H4 (cell line): ENCODE measurements around the gene DDX53. TPM values are rescaled to one million over a fixed set of nuclear protein-coding genes. Genes with fewer than 3 reads are reported as not detected.
A peak's percentile ranks its signal among the peaks of the same experiment; 100 is the strongest.

Source experiments
- DNase-seq: peaks from one replicate; pipeline ENCODE4 v3.0.0-alpha.2; 2015; ENCODE audit warnings: low spot score
- total RNA-seq: library from RNA; depleted of rRNA; stranded (reverse); fragments of >200 nt; shearing (Covaris generic); gene quantifications from 2 replicates; pipeline ENCODE4 v1.2.3, GENCODE V29; 2014; rRNA removed

Gene DDX53
- not detected in 2 replicates for total RNA-seq

- no peak for DNase-seq
These were observed at the start of gene DDX53 for GRCh38 chrX:22999696-23000223. DDX53 (plus strand) TSS chrX:22999960; CDS start chrX:23000058, 98 bp downstream.

GRCh38 chrX:22950269-22951266 lies 49.2 kb upstream of the DDX53 start:
- peak; percentile 93 for DNase-seq

- DNase-seq: peak; percentile 54
These were observed 47.8 kb upstream of the DDX53 start for GRCh38 chrX:22952010-22952409.

- DNase-seq: no peak
These were observed 41.5 kb upstream of the DDX53 start for GRCh38 chrX:22958250-22958649.

- DNase-seq: no peak
These were observed 40.4 kb upstream of the DDX53 start for GRCh38 chrX:22959204-22959920.

- DNase-seq: no peak
These were observed 36.6 kb upstream of the DDX53 start for GRCh38 chrX:22963196-22963595.

- DNase-seq: no peak
These were observed 31.3 kb upstream of the DDX53 start for GRCh38 chrX:22968494-22968893.

- DNase-seq: no peak
These were observed 30.3 kb upstream of the DDX53 start for GRCh38 chrX:22969411-22969810.

- DNase-seq: no peak
These were observed 28.9 kb upstream of the DDX53 start for GRCh38 chrX:22970861-22971260.

GRCh38 chrX:22974616-22975015 lies 25.1 kb upstream of the DDX53 start:
- no peak for DNase-seq

- DNase-seq: no peak
These were observed 24.0 kb upstream of the DDX53 start for GRCh38 chrX:22975786-22976185.

GRCh38 chrX:22985958-22986357 lies 13.8 kb upstream of the DDX53 start:
- DNase-seq: no peak

GRCh38 chrX:22987452-22987851 lies 12.3 kb upstream of the DDX53 start:
- DNase-seq: no peak

GRCh38 chrX:23003116-23003515 lies 3.4 kb downstream of the DDX53 start:
- no peak for DNase-seq

- peak; percentile 62 for DNase-seq
These were observed 8.8 kb downstream of the DDX53 start for GRCh38 chrX:23008431-23009099.

- no peak for DNase-seq
These were observed 12.4 kb downstream of the DDX53 start for GRCh38 chrX:23012162-23012561.

GRCh38 chrX:23012636-23013035 lies 12.9 kb downstream of the DDX53 start:
- no peak for DNase-seq

GRCh38 chrX:23013366-23013765 lies 13.6 kb downstream of the DDX53 start:
- DNase-seq: no peak

- DNase-seq: no peak
These were observed 31.8 kb downstream of the DDX53 start for GRCh38 chrX:23031600-23031999.

- peak; percentile 3 for DNase-seq
These were observed 35.7 kb downstream of the DDX53 start for GRCh38 chrX:23035493-23035892.

- no peak for DNase-seq
These were observed 46.7 kb downstream of the DDX53 start for GRCh38 chrX:23046443-23046842.
